Fibroblast of lung (primary cell): Measurements from ENCODE around the gene THRB. TPM values are rescaled to one million over a fixed set of nuclear protein-coding genes. Genes with fewer than 3 reads are reported as not detected.

Source experiments
- DNase-seq, 2 donors: peaks; one replicate each; pipeline versions ENCODE4 v3.0.0 to v3.0.0-alpha.2; 2010; ENCODE audit warnings: low read depth in 2 of 2
- H2AFZ ChIP-seq: 2 replicates; pipeline ENCODE4 v1.5.1; 2012; ENCODE audit warnings: low read length, control low read depth, inconsistent platforms
- H3K27ac ChIP-seq: 2 replicates; pipeline ENCODE4 v1.5.1; 2011; ENCODE audit warnings: low read length, control low read depth; ENCODE audit not compliant: insufficient read depth
- H3K27me3 ChIP-seq: 2 replicates; pipeline ENCODE4 v1.5.1; 2011; ENCODE audit warnings: mild to moderate bottlenecking, low read length; ENCODE audit not compliant: control insufficient read depth, insufficient read depth
- H3K36me3 ChIP-seq: 2 replicates; pipeline ENCODE4 v1.5.1; 2011; ENCODE audit warnings: low read length; ENCODE audit not compliant: control insufficient read depth, insufficient read depth
- H3K4me1 ChIP-seq: 2 replicates; pipeline ENCODE4 v1.5.1; 2011; ENCODE audit warnings: low read length; ENCODE audit not compliant: control insufficient read depth, insufficient read depth; ENCODE audit errors: extremely low read depth
- H3K4me2 ChIP-seq: 2 replicates; pipeline ENCODE4 v1.5.1; 2011; ENCODE audit warnings: low read length, control low read depth; ENCODE audit not compliant: insufficient read depth; ENCODE audit errors: extremely low read depth
- H3K4me3 ChIP-seq, 4 experiments: fragments of 200-600 bp in 1 of 4; sonication (generic) in 1 of 4; replicated peaks in 1 of 4; 2 replicates each; pipeline ENCODE4 v1.5.1; 2011 to 2016; ENCODE audit warnings: low read length in 4 of 4, low read depth in 3 of 4, mild to moderate bottlenecking in 3 of 4, control low read depth in 2 of 4, inconsistent platforms in 1 of 4, mixed read lengths in 1 of 4; ENCODE audit not compliant: insufficient read depth in 1 of 4; ENCODE audit errors: control extremely low read depth in 1 of 4
- H3K79me2 ChIP-seq: 2 replicates; pipeline ENCODE4 v1.5.1; 2012; ENCODE audit warnings: mild to moderate bottlenecking, low read length, inconsistent platforms; ENCODE audit not compliant: control insufficient read depth, insufficient read depth
- H3K9ac ChIP-seq: 2 replicates; pipeline ENCODE4 v1.5.1; 2011; ENCODE audit warnings: mild to moderate bottlenecking, low read length, control low read depth; ENCODE audit not compliant: insufficient read depth
- H3K9me3 ChIP-seq: 2 replicates; pipeline ENCODE4 v1.5.1; 2012; ENCODE audit warnings: low read depth, low read length; ENCODE audit not compliant: control insufficient read depth, insufficient read depth
- H4K20me1 ChIP-seq: 2 replicates; pipeline ENCODE4 v1.5.1; 2011; ENCODE audit warnings: low read length; ENCODE audit not compliant: control insufficient read depth, insufficient read depth; ENCODE audit errors: extremely low read depth
- EZH2 ChIP-seq: IDR thresholded peaks from 2 replicates; pipeline ENCODE4 v1.5.1; 2012; ENCODE audit warnings: low read length, control low read depth, mild to moderate bottlenecking; ENCODE audit errors: missing control alignments
- polyA plus RNA-seq, 2 donors: library from polyadenylated mRNA; depleted of rRNA in 1 of 2; stranded (reverse) in 1 of 2; unstranded in 1 of 2; fragments of >200 nt; gene quantifications; 2 replicates each; pipeline ENCODE4 v1.2.1, GENCODE V29; 2011 to 2012; ENCODE audit warnings: missing spikeins in 1 of 2
- total RNA-seq: library from RNA; depleted of rRNA; stranded (reverse); fragments of >200 nt; gene quantifications from 2 replicates; pipeline ENCODE4 v1.2.1, GENCODE V29; 2014
- TF ChIP-seq, protein P1 (sequence below), 2 donors: IDR thresholded peaks in 1 of 2; conservative IDR thresholded peaks in 1 of 2; 1 replicate in 1 of 2; 2 replicates in 1 of 2; pipeline ENCODE4 v1.5.1; 2011 to 2012; ENCODE audit warnings: low read length in 2 of 2, control low read depth in 1 of 2, inconsistent platforms in 1 of 2, low read depth in 1 of 2, mild to moderate bottlenecking in 1 of 2

The THRB gene
- total and polyA plus RNA-seq, 2 donors (not counting 1 experiment from before 2014, with no cell fraction given) = 4.2 to 7.4 TPM

DNA sequence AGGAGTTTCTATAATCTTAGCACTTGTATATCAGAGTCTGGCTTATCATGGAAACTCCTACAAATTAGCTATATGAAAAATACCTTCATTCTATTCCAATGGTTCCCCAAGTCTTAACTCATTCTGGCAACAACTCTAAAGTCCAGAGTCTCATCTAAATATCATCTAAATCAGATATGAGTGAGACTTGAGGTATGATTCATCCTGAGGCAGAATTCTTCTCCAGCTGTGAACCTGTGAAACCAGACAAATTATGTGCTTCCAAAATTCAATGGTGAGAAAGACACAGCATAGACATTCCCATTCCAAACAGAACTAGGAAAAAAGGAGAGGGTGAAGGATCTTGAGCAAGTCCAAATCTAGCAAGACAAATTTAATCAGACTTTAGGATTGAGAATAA lies 138.8 kb downstream of the THRB start:
- H3K4me1 ChIP-seq = no peaks in the 10 kb centered on the region
- no peaks in the 10 kb centered on the region for H3K36me3 ChIP-seq
- H3K4me2 ChIP-seq = no peak overlapping the region
- TF ChIP-seq, protein P1, sequence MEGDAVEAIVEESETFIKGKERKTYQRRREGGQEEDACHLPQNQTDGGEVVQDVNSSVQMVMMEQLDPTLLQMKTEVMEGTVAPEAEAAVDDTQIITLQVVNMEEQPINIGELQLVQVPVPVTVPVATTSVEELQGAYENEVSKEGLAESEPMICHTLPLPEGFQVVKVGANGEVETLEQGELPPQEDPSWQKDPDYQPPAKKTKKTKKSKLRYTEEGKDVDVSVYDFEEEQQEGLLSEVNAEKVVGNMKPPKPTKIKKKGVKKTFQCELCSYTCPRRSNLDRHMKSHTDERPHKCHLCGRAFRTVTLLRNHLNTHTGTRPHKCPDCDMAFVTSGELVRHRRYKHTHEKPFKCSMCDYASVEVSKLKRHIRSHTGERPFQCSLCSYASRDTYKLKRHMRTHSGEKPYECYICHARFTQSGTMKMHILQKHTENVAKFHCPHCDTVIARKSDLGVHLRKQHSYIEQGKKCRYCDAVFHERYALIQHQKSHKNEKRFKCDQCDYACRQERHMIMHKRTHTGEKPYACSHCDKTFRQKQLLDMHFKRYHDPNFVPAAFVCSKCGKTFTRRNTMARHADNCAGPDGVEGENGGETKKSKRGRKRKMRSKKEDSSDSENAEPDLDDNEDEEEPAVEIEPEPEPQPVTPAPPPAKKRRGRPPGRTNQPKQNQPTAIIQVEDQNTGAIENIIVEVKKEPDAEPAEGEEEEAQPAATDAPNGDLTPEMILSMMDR (conservative IDR thresholded peaks at IDR 0.05 in 1 of 2, IDR thresholded peaks at IDR 0.05 in 1 of 2; ENCODE audit: low read depth in 1 of 2, low read length in 2 of 2) = no peak
- TF ChIP-seq EZH2 = no peak
- H3K27me3 ChIP-seq = no peaks in the 10 kb centered on the region
- no peaks in the 10 kb centered on the region for H3K9me3 ChIP-seq
- no peak overlapping the region for H3K27ac ChIP-seq
- no peaks in the 10 kb centered on the region for H4K20me1 ChIP-seq
- no peak overlapping the region for H3K9ac ChIP-seq
- H3K4me3 ChIP-seq = no peak overlapping the region
- no peak overlapping the region for H2AFZ ChIP-seq
- H3K79me2 ChIP-seq = no peaks in the 10 kb centered on the region
- DNase-seq = peak in 1 of 2 donors; percentile 34

GRCh38 chr3:24354230-24354629 lies 140.4 kb downstream of the THRB start:
- no peaks in the 10 kb centered on the region for H3K36me3 ChIP-seq
- no peak overlapping the region for H3K4me3 ChIP-seq
- H3K9ac ChIP-seq = no peak overlapping the region
- H3K4me1 ChIP-seq = no peaks in the 10 kb centered on the region
- H4K20me1 ChIP-seq = no peaks in the 10 kb centered on the region
- TF ChIP-seq, protein P1 (conservative IDR thresholded peaks at IDR 0.05 in 1 of 2, IDR thresholded peaks at IDR 0.05 in 1 of 2; ENCODE audit: low read depth in 1 of 2, low read length in 2 of 2) = no peak
- TF ChIP-seq EZH2 = no peak
- no peaks in the 10 kb centered on the region for H3K9me3 ChIP-seq
- no peaks in the 10 kb centered on the region for H3K27me3 ChIP-seq
- H2AFZ ChIP-seq = no peak overlapping the region
- no peak overlapping the region for H3K27ac ChIP-seq
- no peak overlapping the region for H3K4me2 ChIP-seq
- H3K79me2 ChIP-seq = no peaks in the 10 kb centered on the region
- DNase-seq = no peak

GRCh38 chr3:24352893-24353553 lies 141.6 kb downstream of the THRB start:
- no peak for DNase-seq
- no peaks in the 10 kb centered on the region for H3K36me3 ChIP-seq
- H3K79me2 ChIP-seq = no peaks in the 10 kb centered on the region
- H3K4me2 ChIP-seq = no peak overlapping the region
- no peak overlapping the region for H2AFZ ChIP-seq
- no peaks in the 10 kb centered on the region for H3K27me3 ChIP-seq
- no peak for TF ChIP-seq EZH2
- TF ChIP-seq, protein P1 (conservative IDR thresholded peaks at IDR 0.05 in 1 of 2, IDR thresholded peaks at IDR 0.05 in 1 of 2; ENCODE audit: low read depth in 1 of 2, low read length in 2 of 2) = no peak
- no peaks in the 10 kb centered on the region for H3K4me1 ChIP-seq
- H3K27ac ChIP-seq = no peak overlapping the region
- H3K9ac ChIP-seq = no peak overlapping the region
- no peak overlapping the region for H3K4me3 ChIP-seq
- H3K9me3 ChIP-seq = no peaks in the 10 kb centered on the region
- no peaks in the 10 kb centered on the region for H4K20me1 ChIP-seq
